Neural cell (in vitro differentiated cells): ENCODE measurements around the gene TSSC4.

Source experiments
- CTCF ChIP-seq: fragments of 450-650 bp; IDR thresholded peaks from 2 replicates; pipeline ENCODE4 v1.5.1; 2014; ENCODE audit warnings: antibody characterized with exemption, mild to moderate bottlenecking, moderate library complexity; ENCODE audit not compliant: poor library complexity, severe bottlenecking
- EZH2 ChIP-seq: fragments of 200-600, 300-800 bp; shearing (Covaris generic), sonication (generic); IDR thresholded peaks from 2 replicates; pipeline ENCODE4 v1.6.1; 2014; ENCODE audit warnings: antibody characterized with exemption, low read length, borderline replicate concordance, mild to moderate bottlenecking; ENCODE audit not compliant: insufficient read depth, poor library complexity, severe bottlenecking

GRCh38 chr11:2411446-2412305, 11.1 kb downstream of the TSSC4 start:
- TF ChIP-seq CTCF (no peak), EZH2 (no peak)
